ENCODE measurements around the gene PPP2R1A.

GRCh38 chr19:52234406-52234805, 44.6 kb downstream of the PPP2R1A start:
- TF ChIP-seq CTCF (conservative IDR thresholded peaks at IDR 0.05 in 1 of 2, IDR thresholded peaks at IDR 0.05 in 1 of 2; ENCODE audit: extremely low read depth in 1 of 2, insufficient read depth in 1 of 2, low read depth in 1 of 2, low read length in 2 of 2) (no peak), EZH2 (IDR thresholded peaks at IDR 0.05; ENCODE audit: borderline replicate concordance, low read length) (no peak)

Measured in mammary epithelial cell (primary cell).